ENCODE results near the gene ACVR1B.

ACVR1B gene

GRCh38 chr12:51994959-51995358 lies 43.5 kb downstream of the ACVR1B start:
- H2AFZ ChIP-seq (ENCODE audit: low read depth, low read length), result no peak overlapping the region
- no peak overlapping the region for H2BK15ac ChIP-seq (ENCODE audit: low read depth, poor library complexity, severe bottlenecking)
- H3K9me3 ChIP-seq (ENCODE audit: control insufficient read depth, low read length), result no peaks in the 10 kb centered on the region
- no peak overlapping the region for H3K14ac ChIP-seq (ENCODE audit: low read length in 2 of 2)
- peak overlapping the region; percentile 19 for H3K9ac ChIP-seq (ENCODE audit: low read length)
- no peak overlapping the region for H3K4ac ChIP-seq (ENCODE audit: low read depth in 1 of 2, low read length in 2 of 2)
- no peak overlapping the region for H4K8ac ChIP-seq (ENCODE audit: low read length)
- no peak overlapping the region for H4K91ac ChIP-seq (ENCODE audit: low read length)
- H3K4me1 ChIP-seq (ENCODE audit: control insufficient read depth, insufficient read depth, low read depth, low read length), result peaks cover 6% of the 10 kb centered on the region
- H3K27me3 ChIP-seq (ENCODE audit: control insufficient read depth in 1 of 2, insufficient read depth in 1 of 2, low read length in 2 of 2), result no peaks in the 10 kb centered on the region
- H3K27ac ChIP-seq (ENCODE audit: low read length, poor library complexity, severe bottlenecking), result no peak overlapping the region
- no peak overlapping the region for H3K4me2 ChIP-seq (ENCODE audit: low read length, poor library complexity, severe bottlenecking)
- H3K79me1 ChIP-seq (replicated peaks; ENCODE audit: low read length, poor library complexity, severe bottlenecking), result peaks cover 4% of the 10 kb centered on the region
- no peak overlapping the region for H3K4me3 ChIP-seq (ENCODE audit: insufficient read depth in 1 of 2, low read depth in 1 of 2, low read length in 2 of 2)
- H3K18ac ChIP-seq (ENCODE audit: low read depth in 1 of 2, low read length in 2 of 2), result no peak overlapping the region
- H2AK5ac ChIP-seq (ENCODE audit: low read length, severe bottlenecking), result no peak overlapping the region
- DNase-seq, result no peak
- peaks cover 34 to 85% of the 10 kb centered on the region in 2 experiments for H3K36me3 ChIP-seq (ENCODE audit: control insufficient read depth in 1 of 2, insufficient read depth in 2 of 2, low read depth in 1 of 2, low read length in 2 of 2)
- no peak overlapping the region for H2BK5ac ChIP-seq (ENCODE audit: low read depth, low read length, poor library complexity, severe bottlenecking)
- H3K23ac ChIP-seq (ENCODE audit: low read length in 2 of 2), result no peak overlapping the region
- 44% methylated on average over 4 of the region's 4 CpGs for WGBS
- no peak overlapping the region for H2BK120ac ChIP-seq (ENCODE audit: low read depth, low read length)
- H2BK12ac ChIP-seq (ENCODE audit: low read length in 2 of 2), result no peak overlapping the region

- WGBS, result 71% methylated on average over 5 of the region's 5 CpGs
- H3K4me2 ChIP-seq (ENCODE audit: low read length, poor library complexity, severe bottlenecking), result no peak overlapping the region
- H3K36me3 ChIP-seq (ENCODE audit: control insufficient read depth in 1 of 2, insufficient read depth in 2 of 2, low read depth in 1 of 2, low read length in 2 of 2), result peaks cover 29 to 73% of the 10 kb centered on the region in 2 experiments
- H2AK5ac ChIP-seq (ENCODE audit: low read length, severe bottlenecking), result no peak overlapping the region
- H2AFZ ChIP-seq (ENCODE audit: low read depth, low read length), result no peak overlapping the region
- H3K9me3 ChIP-seq (ENCODE audit: control insufficient read depth, low read length), result no peaks in the 10 kb centered on the region
- H3K4me3 ChIP-seq (ENCODE audit: insufficient read depth in 1 of 2, low read depth in 1 of 2, low read length in 2 of 2), result no peak overlapping the region
- no peak overlapping the region for H3K14ac ChIP-seq (ENCODE audit: low read length in 2 of 2)
- no peak overlapping the region for H3K27ac ChIP-seq (ENCODE audit: low read length, poor library complexity, severe bottlenecking)
- no peak overlapping the region for H3K9ac ChIP-seq (ENCODE audit: low read length)
- no peak overlapping the region for H2BK12ac ChIP-seq (ENCODE audit: low read length in 2 of 2)
- no peak overlapping the region for H3K4ac ChIP-seq (ENCODE audit: low read depth in 1 of 2, low read length in 2 of 2)
- H3K4me1 ChIP-seq (ENCODE audit: control insufficient read depth, insufficient read depth, low read depth, low read length), result peaks cover 6% of the 10 kb centered on the region
- DNase-seq, result no peak
- no peak overlapping the region for H2BK15ac ChIP-seq (ENCODE audit: low read depth, poor library complexity, severe bottlenecking)
- no peak overlapping the region for H4K8ac ChIP-seq (ENCODE audit: low read length)
- no peak overlapping the region for H4K91ac ChIP-seq (ENCODE audit: low read length)
- peaks cover 4% of the 10 kb centered on the region for H3K79me1 ChIP-seq (replicated peaks; ENCODE audit: low read length, poor library complexity, severe bottlenecking)
- no peaks in the 10 kb centered on the region for H3K27me3 ChIP-seq (ENCODE audit: control insufficient read depth in 1 of 2, insufficient read depth in 1 of 2, low read length in 2 of 2)
- H3K23ac ChIP-seq (ENCODE audit: low read length in 2 of 2), result no peak overlapping the region
- H3K18ac ChIP-seq (ENCODE audit: low read depth in 1 of 2, low read length in 2 of 2), result no peak overlapping the region
- no peak overlapping the region for H2BK5ac ChIP-seq (ENCODE audit: low read depth, low read length, poor library complexity, severe bottlenecking)
- no peak overlapping the region for H2BK120ac ChIP-seq (ENCODE audit: low read depth, low read length)
These were observed 45.6 kb downstream of the ACVR1B start for GRCh38 chr12:51997136-51997535.

- H3K9me3 ChIP-seq (ENCODE audit: control insufficient read depth, low read length), result no peaks in the 10 kb centered on the region
- peaks cover 15% of the 10 kb centered on the region for H3K4me1 ChIP-seq (ENCODE audit: control insufficient read depth, insufficient read depth, low read depth, low read length)
- no peak overlapping the region for H3K9ac ChIP-seq (ENCODE audit: low read length)
- H3K18ac ChIP-seq (ENCODE audit: low read depth in 1 of 2, low read length in 2 of 2), result no peak overlapping the region
- no peak overlapping the region for H3K27ac ChIP-seq (ENCODE audit: low read length, poor library complexity, severe bottlenecking)
- peaks cover 3% of the 10 kb centered on the region for H3K79me1 ChIP-seq (replicated peaks; ENCODE audit: low read length, poor library complexity, severe bottlenecking)
- no peak overlapping the region for H4K8ac ChIP-seq (ENCODE audit: low read length)
- no peak overlapping the region for H2AFZ ChIP-seq (ENCODE audit: low read depth, low read length)
- no peak overlapping the region for H3K23ac ChIP-seq (ENCODE audit: low read length in 2 of 2)
- no peak overlapping the region for H2BK5ac ChIP-seq (ENCODE audit: low read depth, low read length, poor library complexity, severe bottlenecking)
- H3K4ac ChIP-seq (ENCODE audit: low read depth in 1 of 2, low read length in 2 of 2), result no peak overlapping the region
- no peak for DNase-seq
- H3K4me3 ChIP-seq (ENCODE audit: insufficient read depth in 1 of 2, low read depth in 1 of 2, low read length in 2 of 2), result no peak overlapping the region
- H2AK5ac ChIP-seq (ENCODE audit: low read length, severe bottlenecking), result no peak overlapping the region
- no peak overlapping the region for H2BK15ac ChIP-seq (ENCODE audit: low read depth, poor library complexity, severe bottlenecking)
- H3K14ac ChIP-seq (ENCODE audit: low read length in 2 of 2), result no peak overlapping the region
- H4K91ac ChIP-seq (ENCODE audit: low read length), result no peak overlapping the region
- WGBS, result 91% methylated on average over 8 of the region's 8 CpGs
- no peak overlapping the region for H2BK12ac ChIP-seq (ENCODE audit: low read length in 2 of 2)
- H3K36me3 ChIP-seq (ENCODE audit: control insufficient read depth in 1 of 2, insufficient read depth in 2 of 2, low read depth in 1 of 2, low read length in 2 of 2), result peaks cover 3 to 28% of the 10 kb centered on the region in 2 experiments
- no peak overlapping the region for H3K4me2 ChIP-seq (ENCODE audit: low read length, poor library complexity, severe bottlenecking)
- peaks cover 3 to 8% of the 10 kb centered on the region in 2 experiments for H3K27me3 ChIP-seq (ENCODE audit: control insufficient read depth in 1 of 2, insufficient read depth in 1 of 2, low read length in 2 of 2)
- no peak overlapping the region for H2BK120ac ChIP-seq (ENCODE audit: low read depth, low read length)
These were observed 51.6 kb downstream of the ACVR1B start for GRCh38 chr12:52003016-52003550.

GRCh38 chr12:52003591-52003990 lies 52.1 kb downstream of the ACVR1B start:
- H3K36me3 ChIP-seq (ENCODE audit: control insufficient read depth in 1 of 2, insufficient read depth in 2 of 2, low read depth in 1 of 2, low read length in 2 of 2), result peaks cover 3 to 24% of the 10 kb centered on the region in 2 experiments
- no peaks in the 10 kb centered on the region for H3K9me3 ChIP-seq (ENCODE audit: control insufficient read depth, low read length)
- H3K4ac ChIP-seq (ENCODE audit: low read depth in 1 of 2, low read length in 2 of 2), result no peak overlapping the region
- H3K9ac ChIP-seq (ENCODE audit: low read length), result no peak overlapping the region
- no peak overlapping the region for H2BK15ac ChIP-seq (ENCODE audit: low read depth, poor library complexity, severe bottlenecking)
- H3K23ac ChIP-seq (ENCODE audit: low read length in 2 of 2), result peak overlapping the region in 1 of 2 experiments; percentile 5
- peaks cover 17% of the 10 kb centered on the region for H3K4me1 ChIP-seq (ENCODE audit: control insufficient read depth, insufficient read depth, low read depth, low read length)
- H3K79me1 ChIP-seq (replicated peaks; ENCODE audit: low read length, poor library complexity, severe bottlenecking), result peaks cover 5% of the 10 kb centered on the region
- no peak overlapping the region for H2AFZ ChIP-seq (ENCODE audit: low read depth, low read length)
- no peak overlapping the region for H2BK120ac ChIP-seq (ENCODE audit: low read depth, low read length)
- H3K4me2 ChIP-seq (ENCODE audit: low read length, poor library complexity, severe bottlenecking), result no peak overlapping the region
- no peak overlapping the region for H2AK5ac ChIP-seq (ENCODE audit: low read length, severe bottlenecking)
- WGBS, result 79% methylated on average over 6 of the region's 6 CpGs
- H2BK5ac ChIP-seq (ENCODE audit: low read depth, low read length, poor library complexity, severe bottlenecking), result no peak overlapping the region
- H4K91ac ChIP-seq (ENCODE audit: low read length), result no peak overlapping the region
- H3K4me3 ChIP-seq (ENCODE audit: insufficient read depth in 1 of 2, low read depth in 1 of 2, low read length in 2 of 2), result no peak overlapping the region
- no peak overlapping the region for H2BK12ac ChIP-seq (ENCODE audit: low read length in 2 of 2)
- peaks cover 3 to 8% of the 10 kb centered on the region in 2 experiments for H3K27me3 ChIP-seq (ENCODE audit: control insufficient read depth in 1 of 2, insufficient read depth in 1 of 2, low read length in 2 of 2)
- no peak for DNase-seq
- H3K27ac ChIP-seq (ENCODE audit: low read length, poor library complexity, severe bottlenecking), result no peak overlapping the region
- H4K8ac ChIP-seq (ENCODE audit: low read length), result no peak overlapping the region
- H3K14ac ChIP-seq (ENCODE audit: low read length in 2 of 2), result no peak overlapping the region
- no peak overlapping the region for H3K18ac ChIP-seq (ENCODE audit: low read depth in 1 of 2, low read length in 2 of 2)

Measured in mesenchymal stem cell (in vitro differentiated cells and primary cell).